Progenitor cell of endocrine pancreas (in vitro differentiated cells): Measurements from ENCODE around the gene NUDT9. TPM values are rescaled to one million over a fixed set of nuclear protein-coding genes. Genes with fewer than 3 reads are reported as not detected.
"Not testable (repeated sequence)": the region's sequence is repeated elsewhere in the genome, so short reads cannot be mapped to it uniquely, and the experiment has no call there.

ENCODE experiments used
- DNase-seq: peaks from one replicate; pipeline ENCODE4 v3.0.0; 2021; ENCODE audit warnings: low spot score; ENCODE audit not compliant: unreplicated experiment
- H3K27ac Mint-ChIP-seq: 2 replicates; pipeline ENCODE4 v1.8.0; 2021; ENCODE audit warnings: mild to moderate bottlenecking, moderate library complexity, mixed read lengths
- H3K27me3 Mint-ChIP-seq: 2 replicates; pipeline ENCODE4 v1.8.0; 2021; ENCODE audit warnings: mixed read lengths
- H3K36me3 Mint-ChIP-seq: 2 replicates; pipeline ENCODE4 v1.8.0; 2022; ENCODE audit warnings: mixed read lengths; ENCODE audit not compliant: insufficient read depth
- H3K4me1 Mint-ChIP-seq: 2 replicates; pipeline ENCODE4 v1.8.0; 2021; ENCODE audit warnings: low read depth, mixed read lengths
- H3K4me3 Mint-ChIP-seq: 2 replicates; pipeline ENCODE4 v1.8.0; 2021; ENCODE audit warnings: low read depth, mild to moderate bottlenecking, moderate library complexity, mixed read lengths
- H3K9me3 Mint-ChIP-seq: 2 replicates; pipeline ENCODE4 v1.8.0; 2021; ENCODE audit warnings: low read depth, mixed read lengths
- CTCF ChIP-seq: fragments of 200-600 bp; sonication (generic); IDR thresholded peaks from one replicate; pipeline ENCODE4 v1.5.0; 2021; ENCODE audit warnings: antibody characterized with exemption, mild to moderate bottlenecking; ENCODE audit not compliant: unreplicated experiment
- total RNA-seq: library from RNA; stranded (reverse); gene quantifications from 2 replicates; pipeline ENCODE4 v1.2.1, GENCODE V29; 2021

Gene NUDT9
- total RNA-seq, 1 donor from 2014 or later = 35.1 TPM

DNA sequence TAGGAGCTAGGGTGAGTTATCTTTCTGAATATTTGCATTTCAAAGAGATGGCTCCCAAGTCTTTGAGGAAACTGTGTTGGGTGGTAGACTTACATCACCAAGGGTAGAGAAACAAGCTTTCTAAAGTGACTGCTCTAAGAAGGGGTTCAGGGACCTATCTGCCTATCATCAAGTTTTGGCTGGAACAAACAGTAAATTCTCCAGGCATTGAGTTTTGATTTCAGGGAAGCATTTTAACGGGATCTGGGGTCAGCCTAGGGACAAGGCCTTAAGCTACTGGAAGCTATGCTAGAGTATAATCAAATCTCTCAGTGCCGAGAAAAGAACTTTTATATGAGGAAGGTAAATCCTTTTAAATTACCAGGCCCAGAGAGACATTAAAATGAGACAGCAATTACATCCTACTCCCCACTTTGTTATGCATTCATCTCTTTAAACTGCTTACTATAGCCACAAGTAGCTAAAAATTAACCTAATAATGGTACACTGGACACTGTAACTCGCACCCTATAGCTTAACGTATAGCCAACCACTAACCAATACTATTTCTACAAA is 2.0 kb upstream of the NUDT9 start:
- peak overlapping the region; percentile 25 for H3K4me3 Mint-ChIP-seq

DNA sequence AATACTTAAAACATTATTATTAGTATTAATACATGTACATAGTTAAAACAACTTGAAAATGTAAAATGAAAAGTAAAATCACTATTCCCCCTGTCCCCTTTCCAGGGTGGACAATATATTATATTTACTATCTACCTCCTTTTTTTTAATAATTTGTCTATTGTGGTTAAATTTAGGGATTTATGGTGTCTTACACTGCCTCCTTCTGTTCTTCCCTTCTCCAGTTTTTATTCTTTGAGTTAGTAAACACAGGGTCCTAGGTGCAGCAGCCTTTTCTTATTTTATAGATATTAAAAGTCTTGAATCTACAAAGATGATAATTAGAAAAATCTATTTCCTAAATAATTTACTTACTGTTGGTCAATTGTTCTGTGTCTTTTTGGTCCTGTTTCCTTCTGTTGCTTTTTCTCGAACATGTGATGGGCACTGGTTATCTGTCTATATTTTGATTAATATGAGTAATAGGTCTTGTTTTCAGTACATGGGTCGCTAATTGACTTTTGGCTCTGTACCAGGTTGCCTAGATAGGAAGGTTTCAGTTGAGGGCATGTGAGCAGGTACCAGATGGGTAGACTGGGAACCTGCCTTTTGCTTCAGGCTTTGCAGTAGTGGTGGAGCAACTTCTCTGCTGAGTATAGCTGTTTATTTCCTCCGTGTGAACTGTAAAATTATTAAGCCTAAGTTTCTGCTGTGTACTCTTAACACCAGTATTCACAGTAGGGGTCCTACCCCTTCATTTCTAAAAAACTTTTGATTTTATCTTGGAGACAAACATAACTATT is 1.1 kb downstream of the NUDT9 start:
- peaks cover 45% of the 10 kb centered on the region for H3K4me1 Mint-ChIP-seq
- DNase-seq = no peak
- no peaks in the 10 kb centered on the region for H3K9me3 Mint-ChIP-seq
- H3K36me3 Mint-ChIP-seq = peaks cover 3% of the 10 kb centered on the region
- H3K27ac Mint-ChIP-seq = peak overlapping the region; percentile 94
- no peak for TF ChIP-seq CTCF
- H3K27me3 Mint-ChIP-seq = no peaks in the 10 kb centered on the region
- H3K4me3 Mint-ChIP-seq = peak overlapping the region; percentile 97

More for the DNA sequence above, 2.0 kb upstream of the NUDT9 start:
- Mint-ChIP-seq H3K4me1 (peaks cover 39% of the 10 kb centered on the region), H3K27ac (peak overlapping the region; percentile 84), H3K27me3 (no peaks in the 10 kb centered on the region), H3K9me3 (peaks cover 3% of the 10 kb centered on the region), H3K36me3 (peaks cover 6% of the 10 kb centered on the region)
- DNase-seq = no peak
- TF ChIP-seq CTCF = no peak

- not testable (repeated sequence) for H3K9me3 Mint-ChIP-seq, DNase-seq, H3K27me3 Mint-ChIP-seq, H3K36me3 Mint-ChIP-seq
- peaks cover 45% of the 10 kb centered on the region for H3K4me1 Mint-ChIP-seq
- H3K4me3 Mint-ChIP-seq = peak overlapping the region; percentile 97
- peak overlapping the region; percentile 94 for H3K27ac Mint-ChIP-seq
Measured at GRCh38 chr4:87424099-87424543, 1.7 kb downstream of the NUDT9 start.

DNA sequence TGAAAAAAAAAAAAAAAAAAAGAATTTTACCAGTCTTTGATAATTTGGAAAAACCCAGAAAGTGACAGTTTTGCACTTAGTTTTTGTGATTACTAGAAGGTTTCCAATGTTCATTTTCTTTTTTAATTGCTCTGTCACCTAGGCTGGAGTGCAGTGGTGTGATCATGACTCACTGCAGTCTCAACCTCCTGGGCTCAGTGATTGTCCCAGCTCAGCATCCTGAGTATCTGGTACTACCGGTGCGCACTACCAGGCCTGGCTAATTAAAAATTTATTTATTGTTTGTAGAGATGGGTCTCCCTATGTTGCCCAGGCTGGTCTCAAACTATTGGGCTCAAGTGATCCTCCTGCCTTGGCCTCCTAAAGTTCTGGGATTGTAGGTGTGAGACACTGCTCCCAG is 3.3 kb downstream of the NUDT9 start:
- no peak overlapping the region for H3K4me3 Mint-ChIP-seq
- TF ChIP-seq CTCF = no peak
- H3K4me1 Mint-ChIP-seq = peaks cover 31% of the 10 kb centered on the region
- no peaks in the 10 kb centered on the region for H3K27me3 Mint-ChIP-seq
- H3K36me3 Mint-ChIP-seq = no peaks in the 10 kb centered on the region
- H3K27ac Mint-ChIP-seq = no peak overlapping the region
- no peaks in the 10 kb centered on the region for H3K9me3 Mint-ChIP-seq
- no peak for DNase-seq

DNA sequence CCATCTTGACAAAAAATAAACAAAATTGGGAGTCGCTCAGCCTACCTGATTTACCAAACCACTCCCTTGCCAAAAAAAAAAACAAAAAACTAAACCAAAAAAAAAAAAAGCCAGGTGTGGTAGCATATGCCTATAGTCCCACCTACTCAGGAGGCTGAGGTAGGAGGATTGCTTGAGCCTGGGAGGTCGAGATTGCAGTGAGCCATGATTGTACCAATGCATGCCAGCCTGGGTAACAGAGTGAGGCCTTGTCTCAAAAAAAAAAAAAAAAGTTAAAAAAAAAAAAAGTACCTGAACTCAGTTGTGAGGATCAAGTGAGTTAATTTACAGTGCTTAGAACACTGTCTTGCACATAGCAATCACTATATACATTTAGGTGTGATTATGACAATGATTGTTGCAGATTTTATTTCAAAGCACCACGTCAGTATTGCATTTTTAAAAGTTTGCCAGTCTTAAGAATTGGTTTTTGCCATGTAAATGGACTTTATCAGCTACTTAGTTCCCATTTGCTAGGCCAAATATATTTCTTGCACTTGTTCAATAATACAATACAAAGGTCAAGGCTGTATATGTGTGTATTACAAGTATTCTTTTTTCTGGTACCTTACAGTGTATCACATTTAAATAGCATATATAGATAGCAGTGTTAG is 4.6 kb downstream of the NUDT9 start:
- Mint-ChIP-seq H3K27me3 (no peaks in the 10 kb centered on the region), H3K4me3 (no peak overlapping the region), H3K36me3 (no peaks in the 10 kb centered on the region), H3K27ac (no peak overlapping the region), H3K9me3 (no peaks in the 10 kb centered on the region), H3K4me1 (peaks cover 21% of the 10 kb centered on the region)
- DNase-seq = no peak
- TF ChIP-seq CTCF = no peak
